ENCODE measurements around the gene TGM4.

Gene TGM4

DNA sequence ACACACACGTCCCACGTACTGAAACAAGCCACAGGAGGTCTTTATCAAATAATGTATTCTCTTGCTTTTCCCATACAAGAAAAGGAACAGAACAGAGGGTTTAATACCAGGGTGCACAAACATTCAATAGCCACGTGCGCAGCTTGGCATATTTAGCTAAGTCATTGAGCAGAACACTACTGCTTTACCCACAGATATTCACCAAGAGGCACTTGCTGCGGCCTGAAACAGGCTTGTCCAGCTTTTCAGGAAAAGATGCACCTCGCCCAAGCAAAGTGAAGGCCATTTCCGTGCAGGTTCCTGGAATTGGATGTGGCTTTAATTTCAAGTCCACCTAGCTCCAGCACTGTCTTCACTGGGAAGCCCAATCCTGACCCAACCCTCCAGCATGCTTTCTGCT lies 84.0 kb downstream of the TGM4 start:
- no peak for DNase-seq

- no peak for DNase-seq
Observed at GRCh38 chr3:44960387-44961026, 86.1 kb downstream of the TGM4 start.

- no peak for DNase-seq
Observed at GRCh38 chr3:44961888-44962287, 87.5 kb downstream of the TGM4 start.

DNA sequence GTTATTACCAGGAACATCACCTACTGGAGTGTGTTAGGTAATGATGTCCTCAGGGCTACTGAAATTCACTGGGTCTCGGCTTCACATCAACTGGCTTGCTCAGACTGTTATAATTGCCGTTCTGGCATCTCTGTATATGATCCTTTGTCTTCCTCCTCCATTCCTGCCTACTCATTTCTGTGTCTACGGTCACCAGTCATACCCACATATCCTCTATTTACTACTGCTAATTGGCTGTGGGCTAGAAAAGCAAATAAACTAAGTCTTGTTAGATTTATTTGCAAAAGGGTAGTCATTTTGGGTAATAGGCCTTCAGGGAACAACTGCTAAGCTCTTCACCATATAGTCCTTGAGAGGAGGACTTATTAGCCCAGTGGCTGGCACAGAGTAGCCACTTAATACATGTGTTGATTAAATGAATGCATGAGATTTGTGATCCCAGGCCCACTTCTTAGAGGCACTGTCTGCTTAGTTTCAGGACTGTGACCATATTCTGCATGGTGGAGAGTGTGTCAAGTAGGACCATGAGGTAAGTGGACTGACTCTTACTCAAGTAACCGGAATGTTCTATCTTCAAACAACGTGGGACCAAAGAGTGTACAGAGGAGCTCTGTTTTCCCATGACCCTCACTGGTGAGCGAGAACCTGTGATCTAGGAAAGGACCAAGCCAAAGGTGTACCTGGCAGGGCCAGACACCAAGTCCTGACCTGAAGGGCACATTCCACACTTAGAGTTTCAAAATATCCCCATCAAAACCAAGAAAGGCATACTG lies 88.4 kb downstream of the TGM4 start:
- DNase-seq: no peak

GRCh38 chr3:44963571-44964325 lies 89.3 kb downstream of the TGM4 start:
- DNase-seq: no peak
